HEK293 (cell line): ENCODE measurements around the gene BAD.

Source experiments
- ATF2 ChIP-seq: fragments of 450-650 bp; formaldehyde crosslinking; IDR thresholded peaks from 2 replicates; pipeline ENCODE4 v1.5.1; 2016; ENCODE audit warnings: missing biosample characterization, missing genetic modification characterization, low read depth
- FEZF1 ChIP-seq: fragments of 450-650 bp; formaldehyde crosslinking; IDR thresholded peaks from 2 replicates; pipeline ENCODE4 v1.5.1; 2016; ENCODE audit warnings: missing biosample characterization, missing genetic modification characterization
- GLI4 ChIP-seq: fragments of 450-650 bp; formaldehyde crosslinking; IDR thresholded peaks from 2 replicates; pipeline ENCODE4 v1.5.1; 2016; ENCODE audit warnings: missing biosample characterization, missing genetic modification characterization
- KLF16 ChIP-seq: fragments of 450-650 bp; formaldehyde crosslinking; IDR thresholded peaks from 2 replicates; pipeline ENCODE4 v1.5.1; 2017; ENCODE audit warnings: missing biosample characterization, missing genetic modification characterization
- OVOL3 ChIP-seq: fragments of 450-650 bp; formaldehyde crosslinking; IDR thresholded peaks from 2 replicates; pipeline ENCODE4 v1.5.1; 2016; ENCODE audit warnings: missing biosample characterization, missing genetic modification characterization
- PRDM10 ChIP-seq: fragments of 450-650 bp; formaldehyde crosslinking; IDR thresholded peaks from 2 replicates; pipeline ENCODE4 v1.5.1; 2016; ENCODE audit warnings: missing biosample characterization, missing genetic modification characterization
- PRDM4 ChIP-seq: fragments of 450-650 bp; formaldehyde crosslinking; IDR thresholded peaks from 2 replicates; pipeline ENCODE4 v1.5.1; 2017; ENCODE audit warnings: missing biosample characterization, missing genetic modification characterization
- REST ChIP-seq: fragments of 450-650 bp; formaldehyde crosslinking; IDR thresholded peaks from 2 replicates; pipeline ENCODE4 v1.5.1; 2016; ENCODE audit warnings: missing biosample characterization, missing genetic modification characterization
- SALL2 ChIP-seq: fragments of 450-650 bp; formaldehyde crosslinking; IDR thresholded peaks from 2 replicates; pipeline ENCODE4 v1.5.0; 2017; ENCODE audit warnings: missing biosample characterization, mild to moderate bottlenecking, missing genetic modification characterization, borderline replicate concordance
- SP2 ChIP-seq: fragments of 450-650 bp; formaldehyde crosslinking; IDR thresholded peaks from 2 replicates; pipeline ENCODE4 v1.5.1; 2016; ENCODE audit warnings: missing biosample characterization, missing genetic modification characterization
- YY1 ChIP-seq: fragments of 450-650 bp; formaldehyde crosslinking; IDR thresholded peaks from 2 replicates; pipeline ENCODE4 v1.5.1; 2018; ENCODE audit warnings: missing biosample characterization, missing genetic modification characterization
- ZBTB10 ChIP-seq: fragments of 450-650 bp; formaldehyde crosslinking; IDR thresholded peaks from 2 replicates; pipeline ENCODE4 v1.5.1; 2016; ENCODE audit warnings: missing biosample characterization, missing genetic modification characterization
- ZBTB6 ChIP-seq: fragments of 450-650 bp; formaldehyde crosslinking; IDR thresholded peaks from 2 replicates; pipeline ENCODE4 v1.5.1; 2017; ENCODE audit warnings: missing biosample characterization, missing genetic modification characterization
- ZFP69B ChIP-seq: fragments of 450-650 bp; formaldehyde crosslinking; IDR thresholded peaks from 2 replicates; pipeline ENCODE4 v1.5.1; 2016; ENCODE audit warnings: missing biosample characterization, missing genetic modification characterization
- ZNF211 ChIP-seq: fragments of 450-650 bp; formaldehyde crosslinking; IDR thresholded peaks from 2 replicates; pipeline ENCODE4 v1.5.1; 2016; ENCODE audit warnings: low read depth, missing biosample characterization, missing genetic modification characterization
- ZNF221 ChIP-seq: fragments of 450-650 bp; formaldehyde crosslinking; IDR thresholded peaks from 2 replicates; pipeline ENCODE4 v1.5.1; 2017; ENCODE audit warnings: missing biosample characterization, missing genetic modification characterization, borderline replicate concordance
- ZNF37A ChIP-seq: fragments of 450-650 bp; IDR thresholded peaks from 2 replicates; pipeline ENCODE4 v1.5.1; 2018; ENCODE audit warnings: missing biosample characterization, missing genetic modification characterization
- ZNF521 ChIP-seq: fragments of 450-650 bp; formaldehyde crosslinking; IDR thresholded peaks from 2 replicates; pipeline ENCODE4 v1.5.1; 2017; ENCODE audit warnings: missing biosample characterization, mild to moderate bottlenecking, missing genetic modification characterization
- ZNF76 ChIP-seq: fragments of 450-650 bp; formaldehyde crosslinking; IDR thresholded peaks from 2 replicates; pipeline ENCODE4; 2016; ENCODE audit warnings: low read depth, missing biosample characterization, missing genetic modification characterization, borderline replicate concordance
- ZSCAN18 ChIP-seq: fragments of 450-650 bp; formaldehyde crosslinking; IDR thresholded peaks from 2 replicates; pipeline ENCODE4 v1.5.1; 2016; ENCODE audit warnings: missing biosample characterization, missing genetic modification characterization

Gene BAD

GRCh38 chr11:64252003-64252872 is 32.2 kb downstream of the BAD start (continued):
- TF ChIP-seq ZSCAN18 = no peak
- no peak for TF ChIP-seq PRDM4 (tag by site-specific recombination)
- no peak for TF ChIP-seq SALL2
- TF ChIP-seq KLF16 (tag by site-specific recombination) = no peak
- no peak for TF ChIP-seq ZNF211 (tag by site-specific recombination)
- TF ChIP-seq ZBTB10 (tag by site-specific recombination) = peak; percentile 95
- TF ChIP-seq ZNF76 (tag by site-specific recombination) = peak; percentile 48; the same call in 1 of the 2 replicates
- TF ChIP-seq ZNF521 (tag by site-specific recombination) = no peak
- no peak for TF ChIP-seq REST (tag by site-specific recombination)
- peak; percentile 41; the same call in 1 of the 2 replicates for TF ChIP-seq PRDM10 (tag by site-specific recombination)
- TF ChIP-seq ATF2 (tag by site-specific recombination) = no peak
- no peak for TF ChIP-seq GLI4 (tag by site-specific recombination)
- no peak for TF ChIP-seq YY1
- no peak for TF ChIP-seq OVOL3
- TF ChIP-seq SP2 (tag by site-specific recombination) = no peak; the same call in 1 of the 2 replicates
- TF ChIP-seq ZBTB6 (tag by site-specific recombination) = no peak
- TF ChIP-seq FEZF1 (tag by site-specific recombination) = no peak
- no peak for TF ChIP-seq ZNF37A (tag by site-specific recombination)
- no peak for TF ChIP-seq ZFP69B (tag by site-specific recombination)
- TF ChIP-seq ZNF221 (tag by site-specific recombination) = no peak
